ENCODE data around the gene STK36. TPM values are rescaled to one million over a fixed set of nuclear protein-coding genes. Genes with fewer than 3 reads are reported as not detected.

The STK36 gene
- total RNA-seq, 1 donor from 2014 or later: 67.8 TPM

DNA sequence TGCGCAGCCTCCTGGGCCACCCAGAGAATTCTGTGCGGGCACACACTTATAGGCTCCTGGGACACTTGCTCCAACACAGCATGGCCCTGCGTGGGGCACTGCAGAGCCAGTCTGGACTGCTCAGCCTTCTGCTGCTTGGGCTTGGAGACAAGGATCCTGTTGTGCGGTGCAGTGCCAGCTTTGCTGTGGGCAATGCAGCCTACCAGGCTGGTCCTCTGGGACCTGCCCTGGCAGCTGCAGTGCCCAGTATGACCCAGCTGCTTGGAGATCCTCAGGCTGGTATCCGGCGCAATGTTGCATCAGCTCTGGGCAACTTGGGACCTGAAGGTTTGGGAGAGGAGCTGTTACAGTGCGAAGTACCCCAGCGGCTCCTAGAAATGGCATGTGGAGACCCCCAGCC is 27.0 kb downstream of the STK36 start:
- Mint-ChIP-seq H3K9me3 (ENCODE audit: unreplicated experiment) (no peaks in the 10 kb centered on the region), H3K27me3 (ENCODE audit: unreplicated experiment) (no peaks in the 10 kb centered on the region), H3K4me3 (ENCODE audit: unreplicated experiment) (no peak overlapping the region), H3K4me1 (ENCODE audit: unreplicated experiment) (peaks cover 6% of the 10 kb centered on the region), H3K36me3 (ENCODE audit: unreplicated experiment) (peaks cover 32% of the 10 kb centered on the region), H3K27ac (ENCODE audit: unreplicated experiment) (no peak overlapping the region)
- TF ChIP-seq CTCF (IDR thresholded peaks at IDR 0.05): no peak
- no peak for DNase-seq (ENCODE audit: extremely low spot score, unreplicated experiment)

GRCh38 chr2:218701806-218702205 is 29.9 kb downstream of the STK36 start:
- no peak for DNase-seq (ENCODE audit: extremely low spot score, unreplicated experiment)

DNA sequence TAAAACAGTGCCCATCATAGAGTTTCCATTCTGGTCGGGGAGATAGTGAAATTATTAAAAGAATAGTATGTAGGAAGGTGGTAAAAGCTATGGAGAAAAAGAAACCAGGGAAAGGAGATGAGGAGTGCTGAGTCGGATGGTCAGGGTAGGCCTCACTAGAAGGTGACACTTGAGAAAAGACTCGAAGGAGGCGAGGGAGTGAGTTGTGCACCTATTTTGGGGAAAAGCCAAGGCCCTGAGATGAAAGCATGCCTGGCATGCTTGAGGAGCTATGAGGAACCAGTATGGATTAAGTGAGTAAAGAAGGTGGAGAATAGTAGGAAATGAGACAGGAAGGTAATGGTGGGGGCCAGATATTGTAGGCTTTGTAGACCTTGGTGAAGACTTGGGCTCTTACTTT is 31.5 kb downstream of the STK36 start:
- Mint-ChIP-seq H3K4me3 (ENCODE audit: unreplicated experiment) (no peak overlapping the region), H3K27me3 (ENCODE audit: unreplicated experiment) (no peaks in the 10 kb centered on the region), H3K36me3 (ENCODE audit: unreplicated experiment) (peaks cover 18% of the 10 kb centered on the region), H3K9me3 (ENCODE audit: unreplicated experiment) (no peaks in the 10 kb centered on the region), H3K4me1 (ENCODE audit: unreplicated experiment) (no peaks in the 10 kb centered on the region), H3K27ac (ENCODE audit: unreplicated experiment) (no peak overlapping the region)
- TF ChIP-seq CTCF (IDR thresholded peaks at IDR 0.05): no peak
- no peak for DNase-seq (ENCODE audit: extremely low spot score, unreplicated experiment)

More at GRCh38 chr2:218701806-218702205, 29.9 kb downstream of the STK36 start:
- Mint-ChIP-seq H3K27me3 (ENCODE audit: unreplicated experiment) (no peaks in the 10 kb centered on the region), H3K27ac (ENCODE audit: unreplicated experiment) (no peak overlapping the region), H3K4me1 (ENCODE audit: unreplicated experiment) (no peaks in the 10 kb centered on the region), H3K9me3 (ENCODE audit: unreplicated experiment) (no peaks in the 10 kb centered on the region), H3K4me3 (ENCODE audit: unreplicated experiment) (no peak overlapping the region), H3K36me3 (ENCODE audit: unreplicated experiment) (peaks cover 29% of the 10 kb centered on the region)
- TF ChIP-seq CTCF (IDR thresholded peaks at IDR 0.05): no peak

DNA sequence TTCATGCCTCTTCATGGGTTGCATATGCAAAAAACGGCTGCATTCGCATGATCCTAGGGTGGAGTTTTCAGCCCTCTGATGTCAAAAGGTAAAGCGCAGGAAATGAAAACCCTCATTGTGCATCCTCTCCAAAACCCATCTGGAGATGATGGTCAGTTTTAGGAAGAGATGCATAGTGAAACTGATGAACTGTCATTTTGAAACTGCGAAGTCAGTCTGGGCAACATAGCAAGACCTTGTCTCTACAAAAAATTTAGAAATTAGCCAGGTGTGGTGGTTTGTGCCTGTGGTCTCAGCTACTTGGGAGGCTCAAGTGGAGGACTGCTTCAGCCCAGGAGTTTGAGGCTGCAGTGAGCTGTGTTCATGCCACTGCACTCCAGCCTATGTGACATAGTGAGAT is 36.2 kb downstream of the STK36 start:
- Mint-ChIP-seq H3K27ac (ENCODE audit: unreplicated experiment) (no peak overlapping the region), H3K36me3 (ENCODE audit: unreplicated experiment) (peaks cover 4% of the 10 kb centered on the region), H3K4me1 (ENCODE audit: unreplicated experiment) (peaks cover 9% of the 10 kb centered on the region), H3K9me3 (ENCODE audit: unreplicated experiment) (no peaks in the 10 kb centered on the region), H3K27me3 (ENCODE audit: unreplicated experiment) (no peaks in the 10 kb centered on the region), H3K4me3 (ENCODE audit: unreplicated experiment) (no peak overlapping the region)
- no peak for TF ChIP-seq CTCF (IDR thresholded peaks at IDR 0.05)
- DNase-seq (ENCODE audit: extremely low spot score, unreplicated experiment): no peak

DNA sequence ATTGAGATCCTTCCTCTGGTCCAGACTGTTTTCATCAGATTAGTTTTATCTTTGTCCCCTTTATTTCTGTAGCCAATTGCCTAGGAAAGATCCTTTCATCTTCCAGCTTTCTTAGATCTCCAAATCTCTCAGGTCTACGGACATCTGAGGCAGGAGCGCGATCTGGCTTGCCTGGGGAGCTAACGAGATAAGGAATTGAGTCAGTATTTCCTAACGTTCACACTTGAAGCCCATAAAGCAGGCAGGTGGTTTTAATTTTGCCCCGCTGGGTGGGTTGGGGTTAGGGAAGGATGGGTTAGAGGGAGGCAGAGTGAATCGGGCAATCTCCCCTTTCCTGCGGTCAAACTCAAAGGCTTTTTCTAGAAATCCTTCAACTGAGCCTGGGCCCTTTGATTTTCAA is 38.0 kb downstream of the STK36 start:
- no peaks in the 10 kb centered on the region for H3K27me3 Mint-ChIP-seq (ENCODE audit: unreplicated experiment)
- no peaks in the 10 kb centered on the region for H3K36me3 Mint-ChIP-seq (ENCODE audit: unreplicated experiment)
- H3K9me3 Mint-ChIP-seq (ENCODE audit: unreplicated experiment): no peaks in the 10 kb centered on the region
- no peak overlapping the region for H3K27ac Mint-ChIP-seq (ENCODE audit: unreplicated experiment)
- no peak overlapping the region for H3K4me3 Mint-ChIP-seq (ENCODE audit: unreplicated experiment)
- no peak for TF ChIP-seq CTCF (IDR thresholded peaks at IDR 0.05)
- DNase-seq (ENCODE audit: extremely low spot score, unreplicated experiment): no peak
- peaks cover 9% of the 10 kb centered on the region for H3K4me1 Mint-ChIP-seq (ENCODE audit: unreplicated experiment)
